Kidney (tissue), 14 donors: Measurements from ENCODE around the gene PARPBP. TPM values are rescaled to one million over a fixed set of nuclear protein-coding genes. Genes with fewer than 3 reads are reported as not detected.

Source experiments
- DNase-seq, 5 donors: peaks; one replicate each; pipeline ENCODE4 v3.0.0-alpha.2; 2013 to 2020
- FAIRE-seq: peaks from 2 replicates; lab custom pipeline; 2012; peaks lifted over from hg19 to GRCh38; lab: Jason Lieb, UNC
- H3K27ac ChIP-seq, 2 donors: one replicate each; pipeline ENCODE4 v1.7.0; 2013; ENCODE audit warnings: low read depth in 2 of 2, low read length in 2 of 2, inconsistent platforms in 1 of 2
- H3K27me3 ChIP-seq: one replicate; pipeline ENCODE4 v1.7.1; 2013; ENCODE audit warnings: low read length, inconsistent platforms; ENCODE audit not compliant: control insufficient read depth, insufficient read depth
- H3K36me3 ChIP-seq, 3 donors: one replicate each; pipeline versions ENCODE4 v1.7.0 to v1.7.1; 2013; ENCODE audit warnings: low read length in 3 of 3, control low read depth in 1 of 3, inconsistent platforms in 1 of 3; ENCODE audit not compliant: insufficient read depth in 3 of 3, control insufficient read depth in 2 of 3
- H3K4me1 ChIP-seq, 3 donors: one replicate each; pipeline versions ENCODE4 v1.7.0 to v1.7.1; 2013; ENCODE audit warnings: low read length in 3 of 3, inconsistent platforms in 1 of 3, low read depth in 1 of 3; ENCODE audit not compliant: control insufficient read depth in 2 of 3, insufficient read depth in 2 of 3
- H3K4me3 ChIP-seq, 3 donors: one replicate each; pipeline versions ENCODE4 v1.7.0 to v1.8.1; 2013; ENCODE audit warnings: low read length in 3 of 3, control low read depth in 1 of 3, inconsistent platforms in 1 of 3
- H3K9ac ChIP-seq, 3 donors: one replicate each; pipeline versions ENCODE4 v1.7.0 to v1.7.1; 2013; ENCODE audit warnings: low read length in 3 of 3, control low read depth in 1 of 3, inconsistent platforms in 1 of 3
- H3K9me3 ChIP-seq, 3 donors: one replicate each; pipeline versions ENCODE4 v1.7.0 to v1.7.1; 2013; ENCODE audit warnings: low read length in 3 of 3, control low read depth in 1 of 3, inconsistent platforms in 1 of 3; ENCODE audit not compliant: control insufficient read depth in 2 of 3, insufficient read depth in 1 of 3
- CTCF ChIP-seq: IDR thresholded peaks from 3 replicates; pipeline ENCODE4 v1.5.1; 2012; ENCODE audit warnings: mild to moderate bottlenecking, moderate library complexity, borderline replicate concordance; ENCODE audit not compliant: insufficient read depth; ENCODE audit errors: extremely low read depth
- intact Hi-C: fragments of 100-400 bp; cut with DNase I; formaldehyde crosslinking; loops from one replicate; pipeline ENCODE4 v1.11.1; 2022
- polyA plus RNA-seq: library from polyadenylated mRNA; stranded (reverse); fragments of 350-450 nt; fragmentation: Illumina TruSeq; extraction: RNeasy Lipid Tissue Mini Kit (QIAGEN cat#74804); gene quantifications from one replicate; pipeline ENCODE4 v1.2.3, GENCODE V29; 2014; ENCODE audit warnings: low read depth, low replicate concordance; ENCODE audit not compliant: insufficient read depth
- total RNA-seq: library from RNA; stranded (reverse); fragmentation: NEBNext Ultra II Directional; extraction: Animal tissue kit (Norgen Biotek cat#: 25700); gene quantifications from one replicate; pipeline ENCODE4 v1.2.1, GENCODE V29; 2021
- donor health status: control.
- donor health status: control.
- donor health status: control.
- donor health status: control.
- donor health status: control.
- donor health status: DM: yes; HTN: yes; CAD: no.
- donor health status: Normal renal cell carcinoma (clear cell type).

Gene PARPBP
- total and polyA plus RNA-seq, 2 donors from 2014 or later = 1.1 to 2.8 TPM

DNA sequence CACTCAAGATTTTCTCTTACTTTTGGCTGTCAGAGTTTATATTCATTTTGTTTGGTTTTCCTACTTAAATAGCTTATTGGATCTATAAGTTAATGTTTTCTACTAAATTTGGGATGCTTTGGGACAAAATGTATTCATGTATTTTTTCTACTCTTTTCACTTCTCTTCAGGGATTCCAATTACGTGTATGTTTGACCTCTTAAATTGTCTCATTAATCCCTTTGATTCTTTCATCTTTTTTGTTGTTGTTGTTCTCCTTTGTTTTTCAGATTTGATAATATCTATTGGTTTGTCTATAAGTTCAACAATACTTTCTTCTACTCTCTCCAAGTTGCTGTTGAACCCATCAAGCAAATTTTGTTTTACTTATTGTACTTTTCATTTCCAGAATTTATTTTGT lies 43.4 kb downstream of the PARPBP start:
- TF ChIP-seq CTCF = no peak
- no peak overlapping the region for H3K9ac ChIP-seq
- H3K27ac ChIP-seq = no peak overlapping the region
- H3K4me1 ChIP-seq = no peaks in the 10 kb centered on the region
- H3K9me3 ChIP-seq = no peaks in the 10 kb centered on the region
- H3K4me3 ChIP-seq = no peak overlapping the region
- no peaks in the 10 kb centered on the region for H3K27me3 ChIP-seq
- no peaks in the 10 kb centered on the region for H3K36me3 ChIP-seq
- intact Hi-C loops = no loop called here
- FAIRE-seq = no peak
- no peak for DNase-seq

GRCh38 chr12:102167821-102168604 lies 48.0 kb downstream of the PARPBP start:
- TF ChIP-seq CTCF = no peak
- H3K9me3 ChIP-seq = no peaks in the 10 kb centered on the region
- H3K36me3 ChIP-seq = no peaks in the 10 kb centered on the region
- DNase-seq (no peak), FAIRE-seq (no peak)
- intact Hi-C loops = no loop called here
- no peaks in the 10 kb centered on the region for H3K27me3 ChIP-seq
- H3K27ac ChIP-seq = no peak overlapping the region
- no peak overlapping the region for H3K9ac ChIP-seq
- H3K4me3 ChIP-seq = no peak overlapping the region
- H3K4me1 ChIP-seq = no peaks in the 10 kb centered on the region

- FAIRE-seq (no peak), DNase-seq (peak in 2 of 5 donors; percentile 43 to 58)
- no peaks in the 10 kb centered on the region for H3K4me1 ChIP-seq
- intact Hi-C loops = no loop called here
- H3K36me3 ChIP-seq = no peaks in the 10 kb centered on the region
- TF ChIP-seq CTCF = peak; percentile 59
- no peak overlapping the region for H3K4me3 ChIP-seq
- H3K27ac ChIP-seq = no peak overlapping the region
- no peaks in the 10 kb centered on the region for H3K27me3 ChIP-seq
- no peak overlapping the region for H3K9ac ChIP-seq
- H3K9me3 ChIP-seq = no peaks in the 10 kb centered on the region
These were observed 50.1 kb downstream of the PARPBP start for GRCh38 chr12:102169922-102170621.
